Neural progenitor cell (in vitro differentiated cells): ENCODE measurements around the gene TRAPPC6A.

Experiments used
- CTCF ChIP-seq: fragments of 200-600 bp; sonication (generic); IDR thresholded peaks from 2 replicates; pipeline ENCODE4 v1.5.1; 2017; ENCODE audit warnings: antibody characterized with exemption, mild to moderate bottlenecking
- EZH2 ChIP-seq: fragments of 200-600 bp; sonication (generic); IDR thresholded peaks from 2 replicates; pipeline ENCODE4 v1.6.1; 2017; ENCODE audit warnings: antibody characterized with exemption, mild to moderate bottlenecking, moderate library complexity

GRCh38 chr19:45152504-45153338, 25.3 kb downstream of the TRAPPC6A start:
- TF ChIP-seq CTCF (peak; percentile 44), EZH2 (peak; percentile 76)
